B cell (primary cell): ENCODE measurements around the gene PCGF1. TPM values are rescaled to one million over a fixed set of nuclear protein-coding genes. Genes with fewer than 3 reads are reported as not detected.
A peak's percentile ranks its signal among the peaks of the same experiment; 100 is the strongest.

Experiments used
- ATAC-seq: fragments of 200-7000 bp; cut with Tn5 transposase; one replicate; pipeline ENCODE4 v1.10.0; 2021; ENCODE audit warnings: low read depth, mild to moderate bottlenecking, moderate number of reproducible peaks, moderate library complexity
- CTCF ChIA-PET: fragments of 350-600 bp; sonication (Branson Sonifier 250); formaldehyde crosslinking; loops from one replicate; lab custom pipeline; 2021; ENCODE audit warnings: antibody characterized with exemption, inconsistent platforms; lab: Charles Lee
- POLR2A ChIA-PET: fragments of 350-600 bp; sonication (Branson Sonifier 250); formaldehyde crosslinking; loops from one replicate; lab custom pipeline; 2021; ENCODE audit warnings: antibody characterized with exemption; lab: Charles Lee
- DNase-seq: peaks from one replicate; pipeline ENCODE4 v3.0.0; 2013
- H2AFZ ChIP-seq: 2 replicates; pipeline ENCODE4 v1.6.1; 2012; ENCODE audit warnings: mild to moderate bottlenecking, low read depth, low read length; ENCODE audit not compliant: insufficient read depth, poor library complexity, severe bottlenecking
- H3K27ac ChIP-seq, 2 donors: 1 replicate in 1 of 2; 2 replicates in 1 of 2; pipeline ENCODE4 v1.5.1; 2012 to 2013; ENCODE audit warnings: low read length in 2 of 2, mild to moderate bottlenecking in 2 of 2, moderate library complexity in 1 of 2
- H3K27me3 ChIP-seq, 4 experiments: fragments of 200-600 bp in 1 of 4; sonication (generic) in 1 of 4; replicated peaks in 1 of 4; 1 replicate in 2 of 4; 2 replicates in 2 of 4; pipeline versions ENCODE4 v1.6.1 to v1.7.0; 2013 to 2016; ENCODE audit warnings: low read length in 3 of 4, mild to moderate bottlenecking in 2 of 4, mixed read lengths in 1 of 4, moderate library complexity in 1 of 4; ENCODE audit not compliant: insufficient read depth in 4 of 4, control insufficient read depth in 3 of 4; ENCODE audit errors: control extremely low read depth in 1 of 4
- H3K36me3 ChIP-seq, 2 experiments: replicated peaks in 1 of 2; 1 replicate in 1 of 2; 2 replicates in 1 of 2; pipeline versions ENCODE4 v1.6.1 to v1.7.1; 2013; ENCODE audit warnings: low read length in 1 of 2; ENCODE audit not compliant: insufficient read depth in 2 of 2, control insufficient read depth in 1 of 2; ENCODE audit errors: control extremely low read depth in 1 of 2, extremely low read depth in 1 of 2
- H3K4me1 ChIP-seq, 2 donors: fragments of 200-600 bp in 1 of 2; sonication (generic) in 1 of 2; 1 replicate in 1 of 2; 2 replicates in 1 of 2; pipeline versions ENCODE4 v1.5.1 to v1.6.1; 2013 to 2017; ENCODE audit warnings: low read length in 2 of 2; ENCODE audit not compliant: control insufficient read depth in 2 of 2, insufficient read depth in 2 of 2
- H3K4me2 ChIP-seq: replicated peaks from 2 replicates; pipeline ENCODE3; 2012; ENCODE audit warnings: mild to moderate bottlenecking, low read depth, low read length; ENCODE audit not compliant: poor library complexity, severe bottlenecking
- H3K4me3 ChIP-seq, 5 experiments: fragments of 200-600 bp in 1 of 5; sonication (generic) in 1 of 5; 1 replicate in 3 of 5; 2 replicates in 2 of 5; pipeline versions ENCODE4 v1.5.1 to v1.7.0; 2011 to 2016; ENCODE audit warnings: low read length in 4 of 5, mild to moderate bottlenecking in 4 of 5, low read depth in 2 of 5, control low read depth in 1 of 5, moderate library complexity in 1 of 5; ENCODE audit not compliant: insufficient read depth in 1 of 5; ENCODE audit errors: control extremely low read depth in 1 of 5, extremely low read depth in 1 of 5
- H3K79me2 ChIP-seq: fragments of 200-600 bp; sonication (generic); one replicate; pipeline ENCODE4 v1.6.0; 2016; ENCODE audit warnings: low read length; ENCODE audit not compliant: control insufficient read depth, insufficient read depth
- H3K9ac ChIP-seq: fragments of 200-600 bp; sonication (generic); 2 replicates; pipeline ENCODE4 v1.6.1; 2017; ENCODE audit warnings: mild to moderate bottlenecking, low read length, moderate library complexity
- H3K9me3 ChIP-seq, 3 donors: one replicate each; pipeline versions ENCODE4 v1.6.1 to v1.7.1; 2013; ENCODE audit warnings: low read length in 2 of 3; ENCODE audit not compliant: control insufficient read depth in 2 of 3, insufficient read depth in 1 of 3; ENCODE audit errors: control extremely low read depth in 1 of 3
- H4K20me1 ChIP-seq: 2 replicates; pipeline ENCODE4 v1.6.0; 2012; ENCODE audit warnings: mild to moderate bottlenecking, low read length; ENCODE audit not compliant: insufficient read depth, control insufficient read depth, poor library complexity, severe bottlenecking
- H3K27ac Mint-ChIP-seq: one replicate; pipeline ENCODE4 v1.8.0; 2021; ENCODE audit warnings: mixed read lengths
- H3K27me3 Mint-ChIP-seq: one replicate; pipeline ENCODE4 v1.8.0; 2021; ENCODE audit warnings: mixed read lengths
- H3K4me1 Mint-ChIP-seq: one replicate; pipeline ENCODE4 v1.8.0; 2021; ENCODE audit warnings: mixed read lengths
- H3K4me3 Mint-ChIP-seq: one replicate; pipeline ENCODE4 v1.8.0; 2021; ENCODE audit warnings: mixed read lengths
- H3K9me3 Mint-ChIP-seq: one replicate; pipeline ENCODE4 v1.8.0; 2022; ENCODE audit warnings: mixed read lengths; ENCODE audit not compliant: insufficient read depth
- CTCF ChIP-seq: fragments of 200-600 bp; IDR thresholded peaks from one replicate; pipeline ENCODE4 v1.8.0; 2022; ENCODE audit warnings: antibody characterized with exemption, mild to moderate bottlenecking
- EZH2 ChIP-seq: IDR thresholded peaks from 2 replicates; pipeline ENCODE4 v1.6.1; 2012; ENCODE audit warnings: borderline replicate concordance, low read depth, mild to moderate bottlenecking, moderate library complexity, low read length; ENCODE audit not compliant: insufficient read depth, poor library complexity, severe bottlenecking
- WGBS: methylation state at CpG from one replicate; pipeline ENCODE4 v1.1.5; 2013; ENCODE audit warnings: missing lambda C conversion rate; ENCODE audit not compliant: insufficient coverage; 5-methylcytosine and 5-hydroxymethylcytosine counted together
- intact Hi-C: fragments of 100-400 bp; cut with micrococcal nuclease; formaldehyde crosslinking; loops from one replicate; pipeline ENCODE4 v1.10.0; 2022
- polyA plus RNA-seq: library from polyadenylated mRNA; depleted of rRNA; stranded (reverse); fragments of >200 nt; gene quantifications from 2 replicates; pipeline ENCODE4 v1.2.3, GENCODE V29; 2012
- total RNA-seq, 2 donors: library from RNA; stranded (reverse); fragments of 120-200 nt in 1 of 2; gene quantifications; 1 replicate in 1 of 2; 2 replicates in 1 of 2; pipeline versions ENCODE4 v1.2.3 to v1.2.4, GENCODE V29; 2013 to 2022

The PCGF1 gene
- total and polyA plus RNA-seq, 2 donors (not counting 1 experiment from before 2014, with no cell fraction given) = 21.9 to 40.1 TPM

- H3K4me1 Mint-ChIP-seq = peaks cover 29% of the 10 kb centered on the region
- Histone ChIP-seq H2AFZ (no peak overlapping the region), H3K36me3 (peaks cover 0 to 13% of the 10 kb centered on the region in 2 experiments), H3K9me3 (no peaks in the 10 kb centered on the region), H3K27ac (no peak overlapping the region), H3K4me3 (no peak overlapping the region), H3K9ac (no peak overlapping the region), H3K79me2 (peaks cover 11% of the 10 kb centered on the region), H3K4me2 (no peak overlapping the region), H3K4me1 (peaks cover 27 to 46% of the 10 kb centered on the region in 2 donors), H3K27me3 (peaks cover 0 to 28% (median 21%) of the 10 kb centered on the region in 4 experiments), H4K20me1 (peaks cover 15% of the 10 kb centered on the region)
- 70% methylated on average over 21 of the region's 21 CpGs for WGBS
- ATAC-seq = no peak
- no peak for TF ChIP-seq CTCF
- no peak for TF ChIP-seq EZH2
- DNase-seq = no peak
- H3K27me3 Mint-ChIP-seq = peaks cover 12% of the 10 kb centered on the region
- CTCF ChIA-PET = interaction anchor here (0.7 to 2.5 kb wide), 4 partner anchors 20 to 323 kb away, joined by 3 to 10 read pairs (median 6); partner anchors contain the start of genes AUP1 and HTRA2
- no peaks in the 10 kb centered on the region for H3K9me3 Mint-ChIP-seq
- intact Hi-C loops = loop anchor here (10.0 kb wide), 1 partner anchor 157 kb away; no protein-coding TSS in a partner anchor
- POLR2A ChIA-PET = no interaction called here
- peak overlapping the region; percentile 82 for H3K27ac Mint-ChIP-seq
- peak overlapping the region; percentile 72 for H3K4me3 Mint-ChIP-seq
Observed at GRCh38 chr2:74551942-74552913, 44.7 kb upstream of the PCGF1 start.

- peaks cover 13% of the 10 kb centered on the region for H3K27me3 Mint-ChIP-seq
- H2AFZ ChIP-seq = no peak overlapping the region
Observed at GRCh38 chr2:74551530-74551929, 44.0 kb upstream of the PCGF1 start.

More at GRCh38 chr2:74551530-74551929, 44.0 kb upstream of the PCGF1 start:
- no peaks in the 10 kb centered on the region for H3K9me3 Mint-ChIP-seq
- H3K4me1 Mint-ChIP-seq = peaks cover 29% of the 10 kb centered on the region
- no peak for TF ChIP-seq CTCF
- intact Hi-C loops = loop anchor here (10.0 kb wide), 1 partner anchor 157 kb away; no protein-coding TSS in a partner anchor
- peak overlapping the region; percentile 4 for H3K4me3 Mint-ChIP-seq
- Histone ChIP-seq H3K9ac (no peak overlapping the region), H3K79me2 (peaks cover 11% of the 10 kb centered on the region), H3K4me2 (no peak overlapping the region), H3K27me3 (peaks cover 0 to 30% (median 22%) of the 10 kb centered on the region in 4 experiments), H3K4me1 (peaks cover 27 to 46% of the 10 kb centered on the region in 2 donors), H4K20me1 (peaks cover 15% of the 10 kb centered on the region), H3K27ac (no peak overlapping the region), H3K4me3 (no peak overlapping the region), H3K9me3 (no peaks in the 10 kb centered on the region), H3K36me3 (peaks cover 0 to 6% of the 10 kb centered on the region in 2 experiments)
- DNase-seq (no peak), ATAC-seq (no peak)
- ChIA-PET CTCF (interaction anchor here (0.8 to 2.5 kb wide), 3 partner anchors 20 to 35 kb away, joined by 3 to 10 read pairs (median 8); partner anchors contain the start of genes AUP1 and HTRA2), POLR2A (interaction anchor here (0.7 kb wide), 1 partner anchor 23 kb away, joined by 6 read pairs; no protein-coding TSS in a partner anchor)
- H3K27ac Mint-ChIP-seq = no peak overlapping the region
